ENCODE measurements around the gene HIF3A. TPM values are rescaled to one million over a fixed set of nuclear protein-coding genes. Genes with fewer than 3 reads are reported as not detected.

HIF3A gene
- total RNA-seq, 4 donors from 2014 or later: 49.3 to 383 (median 144) TPM

- 57 to 82% methylated on average over 1 to 6 of the region's 7 CpGs for WGBS, 2 donors (ENCODE audit: low coverage in 1 of 2)
- H3K4me1 ChIP-seq: peaks cover 0 to 35% (median 16%) of the 10 kb centered on the region in 3 donors
Measured at GRCh38 chr19:46369817-46370216, 73.0 kb downstream of the HIF3A start.

GRCh38 chr19:46371371-46371901 lies 74.6 kb downstream of the HIF3A start:
- 0 to 90% methylated on average over 1 to 7 of the region's 10 CpGs for WGBS, 2 donors (ENCODE audit: low coverage in 1 of 2)
- TF ChIP-seq CTCF (IDR thresholded peaks at IDR 0.05): no peak
- no peak for TF ChIP-seq POLR2A (IDR thresholded peaks at IDR 0.05)
- no peak for TF ChIP-seq POLR2AphosphoS5 (IDR thresholded peaks at IDR 0.05)
- TF ChIP-seq EP300 (IDR thresholded peaks at IDR 0.05): no peak
- Histone ChIP-seq H3K27me3 (no peaks in the 10 kb centered on the region), H3K9me3 (no peaks in the 10 kb centered on the region), H3K4me1 (peaks cover 0 to 35% (median 16%) of the 10 kb centered on the region in 3 donors), H3K27ac (peak overlapping the region in 1 of 4 donors; percentile 20), H3K4me3 (no peak overlapping the region), H3K36me3 (peaks cover 0 to 54% of the 10 kb centered on the region in 2 donors)
- no peak for ATAC-seq

More at GRCh38 chr19:46369817-46370216, 73.0 kb downstream of the HIF3A start:
- ATAC-seq: no peak
- H3K9me3 ChIP-seq: no peaks in the 10 kb centered on the region
- no peak for TF ChIP-seq EP300 (IDR thresholded peaks at IDR 0.05)
- no peak for TF ChIP-seq CTCF (IDR thresholded peaks at IDR 0.05)
- TF ChIP-seq POLR2A (IDR thresholded peaks at IDR 0.05): no peak
- TF ChIP-seq POLR2AphosphoS5 (IDR thresholded peaks at IDR 0.05): no peak
- H3K27ac ChIP-seq: no peak overlapping the region
- H3K36me3 ChIP-seq: peaks cover 0 to 55% of the 10 kb centered on the region in 2 donors
- H3K27me3 ChIP-seq: no peaks in the 10 kb centered on the region
- no peak overlapping the region for H3K4me3 ChIP-seq

- Histone ChIP-seq H3K27me3 (no peaks in the 10 kb centered on the region), H3K4me1 (peaks cover 0 to 46% (median 16%) of the 10 kb centered on the region in 3 donors), H3K36me3 (peaks cover 0 to 50% of the 10 kb centered on the region in 2 donors), H3K27ac (peak overlapping the region in 3 of 4 donors; percentile 72 to 81 (median 78)), H3K9me3 (no peaks in the 10 kb centered on the region), H3K4me3 (no peak overlapping the region)
- no peak for TF ChIP-seq POLR2AphosphoS5 (IDR thresholded peaks at IDR 0.05)
- no peak for TF ChIP-seq POLR2A (IDR thresholded peaks at IDR 0.05)
- TF ChIP-seq EP300 (IDR thresholded peaks at IDR 0.05): no peak
- TF ChIP-seq CTCF (IDR thresholded peaks at IDR 0.05): peak in 2 of 4 experiments; percentile 8 to 34
- ATAC-seq: peak; percentile 13
- WGBS, 2 donors (ENCODE audit: low coverage in 1 of 2): 40 to 61% methylated on average over 2 to 5 of the region's 11 CpGs
Measured at GRCh38 chr19:46372901-46373490, 76.2 kb downstream of the HIF3A start.

- ATAC-seq: peak; percentile 68
- WGBS, 2 donors (ENCODE audit: low coverage in 1 of 2): 35 to 57% methylated on average over 3 to 5 of the region's 17 CpGs
- Histone ChIP-seq H3K27ac (peak overlapping the region in 3 of 4 donors; percentile 72 to 81 (median 78)), H3K4me3 (no peak overlapping the region), H3K4me1 (peaks cover 0 to 54% (median 21%) of the 10 kb centered on the region in 3 donors), H3K36me3 (peaks cover 0 to 43% of the 10 kb centered on the region in 2 donors), H3K9me3 (no peaks in the 10 kb centered on the region), H3K27me3 (no peaks in the 10 kb centered on the region)
- TF ChIP-seq CTCF (IDR thresholded peaks at IDR 0.05) (no peak), POLR2AphosphoS5 (IDR thresholded peaks at IDR 0.05) (peak; percentile 68), EP300 (IDR thresholded peaks at IDR 0.05) (no peak), POLR2A (IDR thresholded peaks at IDR 0.05) (no peak)
Measured at GRCh38 chr19:46373491-46374359, 76.9 kb downstream of the HIF3A start.

Data from gastroesophageal sphincter (tissue), 4 donors.